Gastrocnemius medialis (tissue), 4 donors: ENCODE data around the gene ARHGAP15.

Experiments used
- POLR2A ChIP-seq, 2 donors: fragments of 450-650 bp; IDR thresholded peaks; one replicate each; pipeline ENCODE4 v1.6.1; 2017; ENCODE audit warnings: antibody characterized with exemption in 2 of 2, mild to moderate bottlenecking in 2 of 2, moderate library complexity in 2 of 2
- TF ChIP-seq, protein P1 (sequence below), 5 experiments: fragments of 450-650 bp in 3 of 5; fragments of 200-600 bp in 2 of 5; sonication (generic) in 2 of 5; IDR thresholded peaks in 4 of 5; conservative IDR thresholded peaks in 1 of 5; 1 replicate in 4 of 5; 2 replicates in 1 of 5; pipeline ENCODE4 v1.5.1; 2016 to 2019; ENCODE audit warnings: antibody characterized with exemption in 5 of 5, mild to moderate bottlenecking in 3 of 5, moderate library complexity in 3 of 5

DNA sequence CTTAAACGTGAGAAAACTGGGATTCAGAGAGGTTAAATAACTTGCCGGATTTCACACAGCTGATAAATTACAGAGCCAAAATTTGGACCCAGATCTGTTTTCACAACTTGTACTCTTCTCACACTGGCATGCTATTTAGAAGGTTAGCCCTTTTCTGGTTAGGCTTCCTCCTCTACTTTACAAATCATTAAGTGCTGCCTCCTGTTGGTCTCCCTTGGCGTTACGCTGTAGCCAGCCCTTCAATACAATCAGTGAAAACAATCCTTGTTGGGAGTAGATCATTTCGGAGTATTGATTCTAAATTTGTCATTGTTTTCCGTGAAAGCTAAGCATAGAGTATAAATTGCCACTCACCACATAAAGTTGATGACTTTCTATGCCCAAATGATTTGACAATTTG, 153.5 kb downstream of the ARHGAP15 start:
- TF ChIP-seq POLR2A (IDR thresholded peaks at IDR 0.05), result no peak
- TF ChIP-seq, protein P1, sequence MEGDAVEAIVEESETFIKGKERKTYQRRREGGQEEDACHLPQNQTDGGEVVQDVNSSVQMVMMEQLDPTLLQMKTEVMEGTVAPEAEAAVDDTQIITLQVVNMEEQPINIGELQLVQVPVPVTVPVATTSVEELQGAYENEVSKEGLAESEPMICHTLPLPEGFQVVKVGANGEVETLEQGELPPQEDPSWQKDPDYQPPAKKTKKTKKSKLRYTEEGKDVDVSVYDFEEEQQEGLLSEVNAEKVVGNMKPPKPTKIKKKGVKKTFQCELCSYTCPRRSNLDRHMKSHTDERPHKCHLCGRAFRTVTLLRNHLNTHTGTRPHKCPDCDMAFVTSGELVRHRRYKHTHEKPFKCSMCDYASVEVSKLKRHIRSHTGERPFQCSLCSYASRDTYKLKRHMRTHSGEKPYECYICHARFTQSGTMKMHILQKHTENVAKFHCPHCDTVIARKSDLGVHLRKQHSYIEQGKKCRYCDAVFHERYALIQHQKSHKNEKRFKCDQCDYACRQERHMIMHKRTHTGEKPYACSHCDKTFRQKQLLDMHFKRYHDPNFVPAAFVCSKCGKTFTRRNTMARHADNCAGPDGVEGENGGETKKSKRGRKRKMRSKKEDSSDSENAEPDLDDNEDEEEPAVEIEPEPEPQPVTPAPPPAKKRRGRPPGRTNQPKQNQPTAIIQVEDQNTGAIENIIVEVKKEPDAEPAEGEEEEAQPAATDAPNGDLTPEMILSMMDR (IDR thresholded peaks at IDR 0.05 in 4 of 5, conservative IDR thresholded peaks at IDR 0.05 in 1 of 5), result no peak
